GM19238 (cell line): ENCODE data around the gene KLHL25.
A peak's percentile ranks its signal among the peaks of the same experiment; 100 is the strongest.
"Not testable (repeated sequence)": the region's sequence is repeated elsewhere in the genome, so short reads cannot be mapped to it uniquely, and the experiment has no call there.

ENCODE experiments used
- DNase-seq: peaks from one replicate; pipeline ENCODE4 v3.0.0; 2011; ENCODE audit warnings: low spot score; ENCODE audit not compliant: insufficient read length

The KLHL25 gene

DNA sequence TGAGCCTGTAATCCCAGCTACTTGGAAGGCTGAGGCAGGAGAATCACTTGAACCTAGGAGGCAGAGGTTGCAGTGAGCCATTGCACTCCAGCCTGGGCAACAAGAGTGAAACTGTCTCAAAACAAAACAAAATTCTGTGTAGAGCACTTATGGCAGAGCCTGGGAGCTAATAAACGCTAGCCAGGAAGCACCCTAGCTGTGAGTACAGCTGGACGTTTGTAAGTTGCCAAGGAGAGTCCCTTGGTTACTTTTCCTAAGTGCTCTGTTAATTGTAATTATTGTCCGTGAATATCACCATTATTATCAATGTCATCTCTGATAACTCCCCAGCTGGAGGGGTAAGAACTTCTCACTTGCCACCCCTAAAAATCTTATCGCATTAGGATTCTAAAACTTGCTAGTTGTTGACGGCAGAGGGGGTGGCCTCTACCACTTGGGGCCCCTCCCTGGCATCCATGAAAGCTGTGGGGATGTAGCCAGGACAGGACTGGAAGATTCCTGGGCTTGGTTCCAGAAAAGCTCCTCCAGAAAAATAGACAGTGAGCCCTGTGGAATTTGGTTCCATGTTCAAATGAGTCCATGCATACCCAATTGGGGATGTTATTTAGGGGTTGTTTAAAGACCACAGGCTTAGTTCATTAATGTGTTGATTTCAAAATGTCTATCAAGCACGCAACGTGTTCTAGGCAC, 9.9 kb upstream of the KLHL25 start:
- DNase-seq, result no peak

DNA sequence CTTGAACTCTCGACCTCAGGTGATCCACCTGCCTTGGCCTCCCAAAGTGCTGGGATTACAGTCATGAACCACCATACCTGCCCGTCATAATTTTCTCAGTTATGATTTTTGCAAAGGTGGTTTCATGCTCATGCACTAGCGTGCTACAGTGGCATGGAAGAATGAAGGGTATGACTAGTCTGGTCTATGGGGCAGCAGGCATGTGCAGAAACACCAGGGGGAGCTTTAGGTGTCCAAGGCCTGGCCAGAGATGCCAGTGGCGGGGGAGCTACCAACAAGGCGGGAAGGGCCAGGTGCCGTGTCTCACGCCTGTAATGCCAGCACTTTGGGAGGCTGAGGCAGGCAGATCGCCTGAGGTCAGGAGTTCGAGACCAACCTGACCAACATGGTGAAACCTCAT, 7.9 kb upstream of the KLHL25 start:
- DNase-seq, result not testable (repeated sequence)

DNA sequence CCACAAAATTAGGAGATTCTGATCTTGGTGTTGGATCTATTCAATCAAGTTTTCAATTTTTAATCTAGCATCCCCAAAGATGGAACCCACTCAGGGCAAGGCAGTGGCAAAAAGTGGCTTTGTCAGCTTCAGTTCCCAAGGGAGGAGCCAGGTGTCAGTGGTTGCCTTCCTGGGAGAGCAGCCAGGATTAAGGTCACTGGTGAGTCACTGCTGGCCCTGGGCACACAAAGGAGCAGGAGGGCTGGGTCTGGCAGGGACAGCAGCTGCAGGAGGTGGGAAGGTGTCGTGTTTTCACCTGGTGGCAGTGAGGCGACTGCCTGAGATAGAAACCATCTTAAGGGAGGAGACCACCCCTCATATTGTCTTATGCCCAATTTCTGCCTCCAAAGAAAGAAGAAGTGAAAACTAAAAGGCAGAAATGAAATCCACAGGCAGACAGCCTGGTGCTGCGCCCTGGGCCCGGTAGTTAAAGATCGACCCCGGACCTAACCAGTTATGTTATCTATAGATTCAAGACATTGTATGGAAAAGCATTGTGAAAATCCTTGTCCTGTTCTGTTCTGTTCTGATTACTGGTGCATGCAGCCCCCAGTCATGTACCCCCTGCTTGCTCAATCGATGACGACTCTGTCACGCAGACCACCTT, 5.9 kb upstream of the KLHL25 start:
- DNase-seq, result no peak

DNA sequence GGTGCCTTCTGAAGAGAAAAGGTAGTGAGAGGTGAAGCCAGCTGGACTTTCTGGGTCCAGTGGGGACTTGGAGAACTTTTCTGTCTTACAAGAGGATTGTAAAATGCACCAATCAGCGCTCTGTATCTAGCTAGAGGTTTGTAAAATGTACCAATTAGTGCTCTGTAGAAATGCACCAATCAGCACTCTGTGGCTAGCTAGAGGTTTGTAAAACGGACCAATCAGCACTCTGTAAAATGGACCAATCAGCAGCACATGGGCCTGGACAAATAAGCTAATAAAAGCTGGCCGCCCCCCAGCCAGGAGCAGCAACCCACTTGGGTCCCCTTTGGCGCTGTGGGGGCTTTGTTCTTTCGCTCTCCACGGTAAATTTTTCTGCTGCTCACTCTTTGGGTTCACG, 1.6 kb upstream of the KLHL25 start:
- DNase-seq, result not testable (repeated sequence)

DNA sequence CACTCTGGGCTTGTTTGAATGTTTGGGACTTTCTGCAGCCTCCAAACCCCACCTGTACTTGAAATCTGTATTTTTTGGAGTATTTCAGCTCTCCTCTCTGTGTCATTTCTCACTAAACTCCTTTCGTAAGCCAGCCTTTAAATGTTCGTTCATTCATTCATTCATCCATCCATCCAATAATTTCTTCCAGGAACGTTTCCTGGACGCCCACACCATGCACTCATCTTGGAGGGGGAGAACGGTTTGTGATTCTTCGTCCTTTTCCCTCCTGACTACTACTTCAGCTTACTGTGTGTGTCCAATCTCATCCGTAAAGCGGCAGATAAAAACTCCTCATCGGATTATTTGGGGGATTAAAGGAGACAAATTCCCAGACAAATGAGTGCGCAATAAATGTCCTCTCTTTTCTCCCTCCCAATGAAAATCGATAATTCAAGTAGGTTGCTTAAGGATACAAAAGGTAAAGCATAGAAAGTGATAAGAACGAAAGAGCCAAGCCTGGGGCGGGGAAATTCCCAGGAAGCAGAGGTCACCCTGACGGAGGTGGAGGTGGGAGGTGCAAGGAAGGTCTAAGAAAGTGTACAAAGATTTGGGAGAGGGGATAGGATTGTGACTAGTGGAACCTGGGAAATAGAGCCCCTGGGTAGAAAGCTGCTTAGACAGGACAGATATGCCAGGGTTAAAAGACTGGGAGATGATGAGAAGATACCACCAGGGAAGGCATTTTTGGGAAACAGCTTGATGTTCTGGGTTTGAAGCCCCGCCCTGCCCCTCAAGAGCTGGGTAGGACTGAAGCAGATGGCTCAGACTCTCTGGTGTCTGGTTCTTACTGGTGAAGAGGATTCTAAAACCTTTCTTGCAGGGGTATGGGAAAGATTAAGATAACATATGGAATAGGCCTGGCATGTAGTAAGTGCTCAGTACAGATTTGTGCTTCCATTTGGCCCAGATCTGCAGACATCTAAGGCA, 896 bp upstream of the KLHL25 start:
- no peak for DNase-seq

DNA sequence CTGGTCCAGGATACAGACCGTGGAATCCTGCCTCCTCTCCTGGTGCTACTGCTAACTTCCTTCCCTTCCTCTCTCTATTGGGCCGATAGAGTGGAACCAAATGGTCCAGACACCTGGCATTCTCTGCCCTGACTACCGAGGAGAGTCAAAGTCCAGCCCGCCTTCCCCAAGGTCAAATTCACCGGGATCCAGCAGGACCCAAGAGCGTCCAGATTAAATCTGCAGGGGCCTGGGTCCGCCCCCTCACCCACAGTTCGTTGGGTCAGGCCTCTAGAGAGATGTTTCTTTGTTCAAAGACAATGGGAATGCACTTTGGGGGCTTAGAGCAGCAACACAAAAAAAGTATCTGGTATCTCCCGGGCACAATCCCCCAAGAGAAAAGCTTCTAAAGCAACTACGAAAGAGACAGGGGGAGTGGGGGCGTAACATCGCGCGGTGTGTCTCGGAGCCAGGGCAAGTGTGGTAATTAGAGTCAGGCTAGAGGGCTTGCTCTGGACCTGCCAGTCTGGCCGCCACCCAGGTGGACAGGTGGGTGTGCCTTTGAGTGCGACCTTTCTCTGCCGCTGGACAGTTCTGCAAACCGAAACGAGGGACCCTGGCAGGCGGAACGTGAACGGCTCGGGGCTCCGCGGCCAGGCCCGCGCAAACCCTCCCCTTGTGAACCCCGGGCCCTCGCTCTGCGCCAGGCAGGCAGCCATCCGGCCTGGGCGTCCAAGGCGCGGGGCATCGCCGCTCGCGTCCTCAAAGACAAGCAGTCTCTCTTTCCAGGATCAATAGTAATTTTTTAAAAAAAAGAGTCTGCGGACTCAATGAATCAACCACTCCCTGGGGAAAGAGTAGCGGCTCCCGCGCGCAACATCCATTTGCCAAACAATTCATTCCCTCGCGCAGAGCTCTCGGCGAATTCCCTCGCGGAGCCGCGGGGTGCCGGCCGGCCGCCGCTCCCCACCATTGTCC, 806 bp downstream of the KLHL25 start:
- peak; percentile 45 for DNase-seq

DNA sequence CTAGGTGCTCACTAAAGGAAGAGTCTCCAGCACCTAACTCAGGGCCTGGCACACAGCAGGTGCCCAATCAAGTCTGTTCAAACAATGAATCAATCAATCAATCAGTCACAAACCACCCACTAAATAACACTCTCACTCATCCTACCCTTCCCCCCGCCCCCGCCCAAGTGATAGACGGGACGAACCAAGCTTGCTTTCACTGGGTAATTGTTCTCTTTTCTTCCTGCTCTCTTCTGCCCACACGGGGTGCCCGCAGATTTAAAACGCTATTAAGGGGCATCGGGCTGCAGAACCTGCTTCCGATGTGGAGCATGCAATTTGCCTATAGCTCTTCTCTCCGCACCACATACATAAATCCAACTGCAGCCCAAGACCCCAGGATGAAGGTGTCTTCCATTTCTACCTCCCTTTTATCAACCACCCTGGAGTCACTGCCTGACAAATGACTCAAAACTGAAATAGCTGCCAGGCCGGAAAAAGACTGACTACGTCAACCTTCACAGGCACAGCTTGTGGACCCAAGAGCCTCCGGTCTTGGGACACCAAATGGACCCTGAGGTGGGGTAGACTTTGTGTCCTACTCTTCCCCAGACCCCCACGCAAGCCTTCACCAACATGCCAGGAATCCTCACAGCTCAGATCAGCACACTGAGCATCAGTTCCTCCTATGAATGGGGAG, 1.7 kb downstream of the KLHL25 start:
- no peak for DNase-seq

DNA sequence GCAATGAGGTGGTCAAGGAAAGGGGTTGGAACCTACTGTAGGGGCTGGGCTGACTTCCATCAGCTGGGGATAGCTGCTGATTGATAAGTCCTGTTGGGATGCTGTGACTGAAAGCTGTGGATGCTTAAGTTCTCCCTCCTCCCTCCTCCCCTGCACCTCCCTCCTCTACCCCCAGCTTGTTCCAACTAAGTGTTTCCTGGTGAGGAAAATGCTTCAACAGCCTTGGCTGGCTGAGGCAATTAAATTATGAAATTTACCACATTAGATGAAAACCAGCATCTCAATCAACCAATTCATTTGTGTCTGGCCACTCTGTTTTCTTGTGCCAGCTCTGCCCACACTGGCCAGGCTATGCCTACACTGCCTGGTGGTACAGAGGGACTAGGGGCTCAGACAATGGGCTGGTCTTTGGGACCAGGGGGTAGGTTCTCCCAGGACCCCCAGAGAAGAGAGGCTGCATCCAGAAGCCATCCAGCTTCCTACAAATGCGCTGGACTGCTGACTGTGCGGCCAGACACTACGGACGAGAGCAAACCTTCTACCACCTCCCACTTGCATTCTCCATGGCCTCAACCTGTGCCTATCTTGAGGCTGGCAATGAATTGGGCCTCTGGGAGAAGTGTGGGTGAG, 2.5 kb downstream of the KLHL25 start:
- DNase-seq, result no peak

DNA sequence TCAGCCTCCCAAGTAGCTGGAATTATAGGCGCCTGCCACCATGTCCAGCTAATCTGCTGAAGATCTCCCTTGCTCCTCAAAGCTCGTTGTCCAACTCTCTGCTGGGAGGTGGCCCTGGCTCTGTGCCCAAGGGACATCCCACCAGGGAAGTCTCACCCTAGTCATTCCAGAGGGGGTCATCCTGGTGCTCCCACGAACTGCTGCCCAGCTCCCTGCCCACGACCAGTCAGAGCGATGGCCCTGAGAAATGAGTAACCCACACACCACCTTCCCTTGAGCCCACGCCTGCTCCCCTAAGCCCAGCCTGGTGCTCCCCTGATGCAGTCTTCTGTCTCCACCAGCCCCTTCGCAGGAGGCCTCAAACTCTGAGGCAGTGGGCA, 5.2 kb downstream of the KLHL25 start:
- no peak for DNase-seq

DNA sequence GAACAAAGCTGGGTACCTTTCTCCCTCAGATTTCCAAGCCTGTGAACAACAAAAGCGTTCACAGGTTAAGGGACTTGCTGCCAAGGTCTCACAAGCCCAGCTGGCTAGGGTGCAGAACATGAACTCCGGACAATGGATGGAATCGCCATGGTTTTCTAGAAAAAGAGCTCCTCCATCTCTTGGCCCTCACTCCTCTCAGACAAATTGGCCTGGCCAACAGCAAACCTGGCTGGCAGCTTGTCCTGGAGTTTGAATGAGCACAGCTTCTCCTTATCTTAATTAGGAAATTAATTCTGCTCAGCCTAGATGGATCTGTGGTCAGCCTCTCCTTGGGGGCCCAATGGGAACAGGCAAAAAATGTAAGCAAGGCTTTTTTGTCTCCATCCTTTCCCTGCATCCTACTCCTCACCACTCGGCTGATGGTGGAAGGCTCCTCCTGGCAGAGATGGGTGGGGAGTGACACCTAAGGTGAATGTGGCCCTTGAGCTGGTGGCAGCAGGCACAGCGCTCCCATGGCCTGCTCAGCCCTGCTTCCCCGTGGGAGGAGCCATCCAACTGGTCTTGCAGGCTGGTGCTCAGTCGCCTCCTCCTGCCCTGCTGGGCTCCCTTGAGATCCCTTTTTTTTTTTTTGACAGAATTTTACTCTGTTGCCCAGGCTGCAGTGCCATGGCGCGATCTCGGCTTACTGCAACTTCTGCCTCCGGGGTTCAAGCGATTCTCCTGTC, 5.8 kb downstream of the KLHL25 start:
- no peak for DNase-seq

DNA sequence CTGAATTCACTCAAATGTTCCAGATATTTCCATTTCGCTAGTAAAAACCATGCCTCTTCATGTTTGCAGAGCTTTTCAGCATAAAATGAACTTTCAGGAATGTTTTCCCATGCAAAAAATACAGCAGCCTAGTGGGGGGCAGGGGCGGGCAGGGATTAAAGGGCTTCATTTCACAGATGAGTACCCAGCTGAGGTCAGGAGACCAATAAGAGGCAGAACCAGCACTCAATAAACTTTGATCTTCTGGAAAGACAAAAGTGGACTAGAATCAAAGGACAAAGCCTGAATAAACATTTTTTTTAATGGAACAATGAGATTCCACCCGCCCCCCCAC, 8.0 kb downstream of the KLHL25 start:
- no peak for DNase-seq

DNA sequence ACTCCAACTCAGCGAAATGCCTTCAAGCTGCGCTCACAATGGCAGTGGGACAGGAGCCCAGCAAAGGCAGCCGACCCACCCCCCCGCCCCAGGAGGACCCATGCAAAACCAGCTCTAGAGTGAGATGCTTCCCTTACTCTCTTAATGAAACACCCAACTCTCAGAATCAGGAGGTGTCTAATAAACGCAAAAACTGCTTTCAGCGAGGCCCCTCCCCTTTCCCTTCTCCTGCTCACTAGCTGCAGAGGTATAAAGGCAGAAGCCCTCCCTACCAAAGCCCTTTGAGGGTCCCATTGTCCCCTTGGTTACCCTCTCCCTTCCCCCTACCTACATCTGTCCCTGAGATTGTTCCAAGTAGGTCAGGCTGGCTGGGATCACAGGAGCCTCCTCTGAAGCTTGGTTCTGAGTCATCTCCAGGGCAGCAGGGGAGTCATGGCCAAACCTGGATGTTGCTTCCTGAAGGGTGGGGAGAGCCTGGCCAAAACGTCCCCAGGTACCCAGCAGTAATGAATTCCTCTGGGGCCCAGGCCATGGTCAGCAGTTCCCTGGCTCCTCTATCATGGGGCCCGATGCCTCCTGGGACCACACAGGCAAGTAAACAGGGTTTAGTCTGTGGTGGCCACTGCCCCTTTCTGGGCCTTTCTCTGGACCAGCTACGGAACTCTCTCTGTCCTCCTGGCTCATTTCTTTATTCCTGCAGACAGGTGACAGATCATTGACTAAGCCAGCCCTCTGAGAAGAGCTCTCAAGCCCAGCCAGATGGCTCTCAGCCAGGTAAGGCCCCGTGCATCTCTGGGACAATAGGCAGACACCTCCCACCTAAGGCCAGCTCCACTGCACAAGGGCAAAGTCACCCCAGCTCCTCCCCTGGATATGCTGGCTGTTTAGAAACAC, 8.6 kb downstream of the KLHL25 start:
- no peak for DNase-seq

DNA sequence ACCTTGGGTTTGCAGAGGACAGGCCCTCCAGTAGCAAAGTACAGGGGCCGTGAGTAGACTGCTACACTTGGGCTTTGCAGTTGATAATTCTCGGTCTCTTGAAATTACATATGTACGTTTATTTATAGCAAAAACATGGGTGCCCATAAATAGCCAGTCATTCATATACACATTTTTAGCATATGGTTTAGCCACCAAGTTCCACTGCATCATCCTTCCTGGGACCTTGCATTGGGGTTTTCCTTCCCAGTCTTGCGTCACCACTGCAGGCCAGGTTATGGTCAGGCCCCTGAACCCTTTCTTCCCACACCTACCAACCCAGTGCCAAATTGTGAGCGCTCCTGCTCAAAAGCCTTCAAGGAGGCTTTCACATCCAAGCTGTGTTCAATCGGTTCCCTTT, 12.7 kb downstream of the KLHL25 start:
- DNase-seq, result no peak

DNA sequence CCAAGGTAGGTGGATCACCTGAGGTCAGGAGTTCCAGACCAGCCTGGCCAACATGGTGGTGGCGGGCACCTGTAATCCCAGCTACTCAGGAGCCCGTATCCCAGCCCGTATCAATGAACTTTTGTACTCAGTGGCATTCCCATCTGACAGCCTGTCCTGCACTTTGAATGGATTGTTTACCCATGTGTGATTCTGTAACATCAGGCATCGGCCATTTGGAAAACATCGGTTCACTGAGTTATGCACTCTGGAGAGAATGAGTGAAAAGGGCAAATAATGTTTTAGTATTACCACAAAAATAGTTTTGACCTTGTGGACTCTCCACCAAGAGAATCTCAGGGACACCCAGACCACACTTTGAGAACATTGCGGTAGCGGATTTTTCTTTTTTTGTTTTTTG, 13.6 kb downstream of the KLHL25 start:
- no peak for DNase-seq

DNA sequence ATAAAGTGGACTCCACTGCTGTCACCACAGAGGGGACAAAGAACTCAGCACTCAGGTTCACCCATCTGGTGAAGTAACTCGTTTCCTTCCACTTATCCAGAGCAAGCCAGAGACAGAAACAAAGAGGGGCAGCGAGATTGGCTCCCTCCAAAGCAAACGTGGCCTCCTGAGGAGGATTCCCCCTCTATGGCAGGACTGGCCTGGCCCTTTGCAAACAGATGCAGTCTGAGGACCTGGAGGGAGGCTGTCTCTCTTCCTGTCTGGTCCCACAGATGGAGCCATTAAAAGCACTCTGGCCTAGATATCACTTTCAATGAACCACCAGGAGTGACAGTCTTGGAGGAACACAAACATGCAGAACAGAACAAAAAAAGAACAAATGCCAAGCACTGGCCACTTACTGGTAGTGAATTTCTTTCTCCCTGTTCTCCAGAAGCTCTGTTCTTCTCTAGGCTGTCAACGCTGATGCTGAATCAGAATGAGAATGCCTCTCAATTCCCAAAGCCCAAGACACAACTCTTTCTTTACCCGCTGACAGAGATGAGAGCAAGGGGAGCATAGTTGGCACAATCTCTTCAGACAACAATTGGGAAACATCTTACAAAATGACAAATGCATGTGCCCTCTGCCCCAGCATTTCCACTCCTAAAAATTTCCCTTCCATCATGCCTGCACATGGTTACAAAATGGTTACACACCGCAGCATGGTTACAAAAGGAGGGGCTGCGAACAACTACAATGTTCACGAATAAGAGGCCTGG, 14.3 kb downstream of the KLHL25 start:
- DNase-seq, result no peak

DNA sequence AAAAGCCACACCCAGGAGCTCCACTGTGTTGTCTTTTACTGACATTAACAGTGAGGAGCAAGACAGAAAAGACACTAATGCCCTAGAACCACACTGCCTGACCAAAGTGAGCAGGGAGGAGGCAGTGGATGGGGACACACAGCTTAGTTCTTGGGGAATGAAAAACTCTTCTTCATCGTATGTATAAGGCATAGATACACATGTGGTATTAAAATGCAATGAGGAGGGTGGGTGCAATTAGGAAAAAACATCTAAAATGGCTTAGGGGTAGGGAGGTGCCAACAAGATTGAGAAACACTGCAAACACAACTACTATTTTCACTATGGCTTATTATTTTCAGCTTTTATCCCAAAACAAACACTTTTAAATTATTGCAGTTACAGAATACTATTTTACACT, 15.5 kb downstream of the KLHL25 start:
- no peak for DNase-seq

DNA sequence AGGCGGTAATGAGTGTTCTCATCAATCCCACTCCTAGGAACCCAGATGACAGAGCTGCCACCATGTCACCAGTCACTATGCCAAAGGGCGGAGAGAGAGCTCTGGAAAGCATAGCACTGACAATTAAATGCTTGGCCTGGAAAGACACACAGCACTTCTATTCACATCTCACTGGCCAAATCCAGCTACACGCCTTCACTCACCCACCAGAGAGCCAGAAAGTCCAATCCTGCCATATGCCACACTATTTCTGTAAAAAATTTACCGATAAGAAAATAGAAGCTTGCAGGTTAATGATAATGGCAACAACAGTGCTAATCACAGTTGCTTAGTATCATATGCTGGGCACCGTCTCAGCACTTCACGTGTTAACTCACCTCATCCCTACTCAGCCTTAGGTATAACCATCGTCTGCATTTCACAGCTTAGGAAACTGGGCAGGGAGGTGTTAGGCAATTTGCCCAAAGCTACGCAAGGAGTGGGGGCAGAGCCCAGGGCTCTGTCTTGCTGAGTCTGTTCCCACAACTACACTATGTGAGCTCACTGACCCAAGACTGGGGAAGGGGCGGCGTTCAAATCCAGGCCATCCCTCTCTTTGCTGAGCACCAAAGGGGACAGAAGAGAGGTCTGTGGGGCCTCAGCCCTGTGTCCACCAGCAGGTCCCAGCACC, 16.5 kb downstream of the KLHL25 start:
- no peak for DNase-seq
